Stimulated activated CD4-positive, alpha-beta T cell treated with anti-CD3 and anti-CD28 coated beads, Interleukin-1b, Interleukin-23, amount 100 ng/mL, for 4 hours (primary cell): ENCODE measurements around the gene RER1.

Experiments
- DNase-seq, 2 donors: peaks; one replicate each; pipeline ENCODE4 v3.0.0-alpha.2; 2020; ENCODE audit warnings: low read depth in 2 of 2

RER1 gene

DNA sequence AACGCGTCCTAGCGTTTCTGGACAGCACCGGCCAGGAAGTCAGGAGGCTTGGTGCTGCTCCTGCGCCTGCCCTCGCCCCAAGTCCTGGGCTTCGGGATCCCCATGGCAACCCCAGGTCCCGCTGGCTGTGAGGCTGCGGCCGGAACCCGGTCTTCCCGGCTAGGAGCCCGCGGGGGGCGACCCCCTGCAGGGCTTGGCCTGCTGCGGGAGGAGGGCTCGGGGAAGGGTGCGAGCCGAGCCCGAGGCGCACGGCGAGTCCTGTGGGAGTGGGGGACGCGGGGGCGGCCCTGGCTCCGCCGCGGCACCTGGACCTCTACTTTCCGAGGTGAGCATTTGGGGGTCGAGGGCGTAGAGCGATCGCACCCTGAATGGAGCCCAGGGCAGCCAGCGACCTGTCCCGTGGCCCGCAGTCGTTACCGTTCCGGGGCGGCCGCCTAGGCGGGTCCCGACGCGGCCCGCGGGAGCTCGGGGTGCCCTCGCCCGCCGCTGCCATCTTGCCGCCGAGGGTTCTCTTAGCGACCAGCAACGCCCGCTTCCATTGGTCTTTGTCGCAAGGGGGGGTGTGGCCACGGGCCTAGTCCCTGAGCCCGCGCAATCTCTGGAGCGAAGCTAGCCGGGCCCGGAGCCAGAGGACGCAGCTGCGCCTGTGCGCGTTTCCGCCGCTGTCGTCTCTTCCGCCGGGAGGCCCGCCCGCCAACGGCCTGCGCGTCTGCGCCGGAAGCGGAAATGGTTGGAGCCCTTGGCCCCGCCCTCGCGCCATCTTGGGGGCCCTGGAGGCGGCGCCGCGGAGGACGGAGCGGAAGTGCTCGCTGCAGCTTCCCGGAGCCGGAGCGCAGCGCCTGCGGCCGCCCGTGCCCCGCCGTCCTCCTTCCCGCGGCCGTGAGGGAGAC lies at the start of gene RER1, which contains the start of gene MORN1:
Gene RER1, plus strand, starts transcription at position 801 of the 890 bp plus-strand sequence. CDS start 3,950 bp downstream, outside the sequence.
Gene MORN1, minus strand, starts transcription at position 514 of the 890 bp plus-strand sequence. Its CDS starts 21 bp downstream, at position 493.
- peak; percentile 96 to 97 for DNase-seq

DNA sequence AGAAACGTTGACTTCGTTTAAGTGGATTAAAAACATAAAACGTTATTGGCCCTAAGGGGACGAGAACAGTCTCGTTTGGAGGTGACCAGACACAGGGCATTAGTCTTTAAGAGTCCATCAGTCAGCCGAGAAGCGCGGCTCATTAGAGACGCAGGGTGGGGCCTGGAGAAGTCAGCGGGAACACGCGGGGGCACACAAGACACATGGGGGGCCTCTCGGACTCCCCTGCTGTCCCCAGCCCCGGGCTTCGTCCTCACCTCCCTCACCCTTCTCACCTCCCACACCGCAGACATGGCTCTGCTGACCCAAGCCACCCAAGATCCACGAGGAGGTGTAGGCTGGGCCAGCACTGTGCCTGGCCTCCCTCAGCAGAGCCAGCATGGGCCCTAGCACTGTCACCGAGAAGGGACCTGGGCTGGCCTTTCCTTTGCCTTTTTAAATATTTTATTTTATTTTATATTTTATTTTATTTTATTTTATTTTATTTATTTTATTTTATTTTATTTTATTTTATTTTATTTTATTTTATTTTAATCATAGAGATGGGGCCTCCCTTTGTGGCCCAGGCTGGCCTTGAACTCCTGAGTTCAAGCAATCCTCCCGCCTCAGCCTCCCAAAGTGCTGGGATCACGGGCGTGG lies 49.1 kb upstream of the RER1 start:
- DNase-seq = no peak

DNA sequence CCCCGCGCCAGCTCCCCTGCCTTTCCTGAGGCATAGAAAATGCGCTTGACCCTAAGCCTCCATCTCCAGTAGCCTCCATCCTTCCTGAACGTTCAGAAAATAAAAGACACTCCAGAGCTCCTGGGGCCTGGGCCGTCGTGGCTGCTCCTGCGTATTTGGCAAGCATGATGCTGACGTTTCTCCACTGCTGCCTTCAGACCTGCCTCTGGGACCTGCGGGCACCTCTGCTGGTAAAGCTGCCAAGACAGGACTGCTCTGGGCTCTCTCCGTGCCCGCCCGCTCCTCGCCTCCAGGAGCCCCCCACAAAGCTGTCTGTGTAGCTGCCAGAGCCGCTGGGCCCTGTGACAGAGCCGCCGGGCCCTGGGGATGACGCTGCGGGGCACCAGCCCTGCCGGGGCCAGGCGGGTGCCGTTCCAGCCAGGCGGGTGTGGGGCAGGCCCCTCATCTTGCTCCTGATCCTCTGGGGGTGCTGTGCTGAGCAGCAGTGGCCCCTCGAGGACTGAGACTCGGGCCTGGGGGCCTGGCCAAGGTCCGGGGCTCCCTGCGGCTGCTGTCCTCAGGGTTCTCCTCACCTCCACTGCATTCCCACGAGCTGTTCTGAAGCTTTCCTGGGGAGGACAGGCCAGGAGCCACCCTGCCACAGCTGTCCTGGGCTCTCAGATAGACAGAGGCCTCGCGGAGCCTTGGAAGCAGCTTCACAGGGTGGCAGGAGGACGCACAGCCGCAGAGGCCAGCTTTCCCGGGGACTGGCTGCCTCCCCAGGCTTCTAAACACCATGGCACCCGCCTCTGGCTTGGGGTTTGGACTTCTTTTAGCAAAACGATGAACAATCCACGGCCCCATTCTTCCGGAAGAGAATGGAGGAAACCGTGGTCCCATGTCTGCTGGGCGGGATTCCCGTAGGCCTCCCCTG lies 48.4 kb upstream of the RER1 start:
- DNase-seq = no peak

DNA sequence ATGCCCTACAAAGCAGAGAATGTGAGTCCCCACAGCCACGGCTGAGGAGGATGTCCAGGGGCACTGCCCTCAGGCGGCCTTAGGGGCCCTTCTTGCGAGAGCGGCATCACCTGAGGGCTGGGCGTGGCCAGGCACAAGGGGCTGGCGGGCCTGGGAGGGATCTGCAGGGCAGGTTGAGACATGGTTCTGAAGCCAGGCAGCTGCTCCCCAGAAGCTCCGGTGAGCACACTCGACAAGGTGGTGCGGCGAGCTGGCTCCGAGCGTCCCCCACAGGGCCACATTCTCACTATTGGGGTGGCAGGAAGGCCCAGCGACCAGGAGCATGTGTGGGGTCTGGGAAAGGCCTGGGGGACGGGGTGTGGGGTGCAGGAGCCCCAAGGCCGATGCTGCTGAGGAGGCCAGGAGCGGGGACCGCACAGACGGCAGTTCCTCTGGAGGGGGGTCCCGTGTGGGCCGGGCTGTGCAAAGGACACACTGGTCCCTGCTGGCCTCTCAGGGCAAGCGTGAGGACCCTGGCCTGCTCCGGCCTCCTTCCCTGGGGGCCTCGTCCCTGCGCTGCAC lies 47.4 kb upstream of the RER1 start:
- DNase-seq = no peak

DNA sequence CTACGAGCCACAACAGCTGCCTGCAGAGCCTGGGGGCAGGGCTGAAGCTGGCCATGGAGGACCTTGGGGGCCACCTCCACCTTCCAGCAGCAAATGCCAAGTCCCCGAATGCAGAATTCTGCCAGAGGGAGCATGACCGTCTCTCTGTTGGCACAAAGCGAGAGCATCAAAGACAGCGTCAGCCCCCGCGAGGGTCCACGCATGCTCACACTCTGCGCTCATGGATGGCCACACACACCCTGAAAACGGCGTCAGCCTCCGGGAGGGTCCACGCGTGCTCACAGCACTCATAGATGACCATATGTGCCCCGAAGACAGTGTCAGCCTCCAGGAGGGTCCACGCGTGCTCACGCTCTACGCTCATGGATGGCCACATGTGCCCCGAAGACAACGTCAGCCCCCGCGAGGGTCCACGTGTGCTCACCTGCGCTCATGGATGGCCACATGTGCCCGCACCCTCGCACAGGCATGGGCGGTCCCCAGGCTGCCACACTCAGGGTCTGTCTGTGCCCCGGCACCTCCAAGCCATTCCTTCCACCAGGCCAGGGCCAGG lies 46.8 kb upstream of the RER1 start:
- no peak for DNase-seq

GRCh38 chr1:2345297-2346075 lies 46.2 kb upstream of the RER1 start:
- no peak for DNase-seq

DNA sequence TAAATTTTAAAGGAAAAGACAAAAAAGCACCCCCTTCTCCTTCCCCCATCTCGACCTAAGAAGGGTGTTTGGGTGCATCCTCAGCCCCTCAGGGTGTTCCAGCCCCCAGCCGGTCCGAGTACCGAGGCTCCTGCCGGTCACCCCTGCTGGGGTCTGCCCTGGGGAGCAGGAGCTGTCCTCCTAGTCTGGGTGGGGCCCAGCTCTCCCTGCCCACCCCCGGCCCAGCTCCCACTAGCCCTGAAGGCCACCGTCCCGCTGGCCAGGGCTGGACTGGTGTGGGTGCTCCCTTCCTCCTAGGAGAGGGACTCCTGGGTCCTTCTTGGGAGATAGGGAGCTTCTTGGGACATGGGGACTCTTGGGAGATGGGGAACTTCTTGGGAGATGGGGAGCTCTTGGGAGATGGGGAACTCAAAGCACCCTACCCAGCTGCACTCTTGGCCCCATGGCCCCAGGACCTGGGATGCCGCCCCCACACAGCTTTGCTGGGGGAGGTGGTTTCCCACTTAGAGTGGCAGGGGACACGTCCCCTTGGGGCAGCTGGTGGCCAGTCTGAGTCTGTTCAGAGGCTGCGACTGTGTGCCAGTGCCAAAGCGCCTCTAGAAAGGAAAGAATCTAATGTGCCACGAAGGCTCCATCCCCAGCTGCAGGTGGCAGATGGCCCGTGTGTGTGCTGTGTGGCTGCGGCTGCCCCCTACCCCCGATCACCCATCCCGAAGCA lies 44.8 kb upstream of the RER1 start:
- DNase-seq = no peak

DNA sequence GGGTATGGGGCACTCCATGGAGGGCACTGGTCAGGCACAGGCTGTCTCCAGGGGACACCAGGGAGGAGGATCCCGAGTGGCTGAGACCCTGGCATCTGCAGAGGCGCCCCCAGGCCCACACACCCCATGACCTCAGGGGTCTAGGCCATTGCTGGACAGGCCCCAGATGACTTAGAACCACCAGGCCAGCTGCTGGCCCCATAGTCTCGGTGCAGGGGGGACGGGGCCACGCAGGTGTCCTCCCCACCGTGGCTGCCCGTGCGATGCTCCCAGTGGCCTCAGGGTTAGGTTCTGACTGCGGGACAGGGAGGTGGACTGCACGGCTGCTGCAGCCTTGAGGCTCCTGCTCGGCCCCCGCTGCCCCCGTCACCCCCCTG lies 44.2 kb upstream of the RER1 start:
- DNase-seq = no peak

- DNase-seq = no peak
These were observed 43.7 kb upstream of the RER1 start for GRCh38 chr1:2347896-2348295.

DNA sequence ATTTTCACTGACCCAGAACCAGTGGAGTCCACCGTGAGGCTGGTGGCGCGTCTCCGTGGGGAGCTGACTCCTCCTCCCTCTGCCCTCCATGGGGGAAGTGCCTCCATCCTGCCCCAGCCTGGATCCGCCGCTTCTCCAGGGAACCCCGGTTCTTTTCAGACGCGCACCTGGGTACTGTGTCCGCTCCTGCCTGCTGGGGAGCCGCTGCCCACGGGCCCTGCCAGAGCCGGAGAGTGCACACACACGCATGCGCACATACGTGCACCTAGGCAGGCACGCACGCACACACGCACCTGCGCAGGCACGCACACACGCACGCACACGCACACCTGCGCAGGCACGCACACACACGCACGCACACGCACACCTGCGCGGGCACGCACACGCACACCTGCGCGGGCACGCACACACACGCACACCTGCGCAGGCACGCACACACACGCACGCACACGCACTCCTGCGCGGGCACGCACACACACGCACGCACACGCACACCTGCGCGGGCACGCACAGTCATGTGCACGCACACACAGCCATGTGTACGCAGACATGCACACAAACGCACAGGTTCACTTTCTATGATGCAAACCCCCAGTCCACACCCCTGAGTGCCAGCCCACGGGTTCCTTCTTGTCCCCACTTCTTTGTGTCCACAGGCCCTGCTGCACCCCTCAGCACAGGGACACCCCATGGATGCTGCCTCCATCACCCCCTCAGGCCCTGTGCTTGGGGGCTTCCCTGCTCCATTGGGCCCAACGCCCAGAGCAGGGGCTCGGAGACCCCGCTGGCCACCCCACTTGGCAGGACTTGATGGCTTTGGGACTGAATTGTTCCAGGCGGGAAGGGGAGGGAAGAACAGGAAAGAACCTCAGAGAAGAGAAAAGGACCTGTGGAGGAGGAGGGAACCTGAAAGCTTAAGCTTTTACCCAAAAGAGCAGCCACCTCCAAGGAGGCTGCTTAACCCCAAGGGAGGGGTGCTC lies 43.0 kb upstream of the RER1 start:
- no peak for DNase-seq

DNA sequence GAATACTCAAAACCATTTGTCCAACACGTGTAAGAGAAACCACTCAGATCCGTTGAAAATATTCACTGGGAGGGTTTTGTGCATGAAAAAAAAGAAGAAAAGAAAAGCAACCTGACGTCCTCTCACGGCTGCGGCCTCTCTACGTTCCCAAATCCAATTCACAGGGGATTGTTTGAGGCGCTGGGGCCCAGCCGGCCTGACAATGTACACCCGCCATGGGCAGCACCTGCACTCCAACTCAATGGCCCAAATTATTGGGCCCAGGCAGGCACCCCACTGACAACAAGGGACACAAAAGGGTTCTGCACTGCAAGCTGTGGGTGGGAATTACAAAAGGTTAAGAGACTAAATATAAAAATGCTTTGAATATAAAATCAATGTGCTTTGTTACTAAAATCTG lies 41.8 kb upstream of the RER1 start:
- DNase-seq = no peak

DNA sequence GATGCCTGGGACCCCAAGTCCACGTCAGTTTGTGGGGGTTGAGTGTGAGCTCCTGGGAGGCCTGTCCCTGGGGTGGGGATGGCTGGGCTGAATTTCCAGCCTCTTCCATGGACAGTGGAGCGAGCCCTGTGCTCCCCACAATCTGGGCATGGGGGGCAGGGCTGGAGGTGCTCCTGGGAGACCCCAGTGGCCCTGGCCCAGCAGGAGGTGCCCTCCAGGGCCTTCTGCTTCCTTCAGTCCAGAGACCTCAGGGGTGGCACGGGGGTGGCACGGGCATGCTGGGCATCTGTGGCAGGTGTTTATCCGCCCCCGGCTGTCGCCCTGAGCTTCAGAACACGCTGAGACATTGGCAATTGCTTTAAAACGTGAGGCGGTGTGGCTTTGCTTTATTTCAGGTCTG lies 41.1 kb upstream of the RER1 start:
- DNase-seq = no peak

GRCh38 chr1:2350911-2351655 lies 40.6 kb upstream of the RER1 start:
- DNase-seq = no peak

DNA sequence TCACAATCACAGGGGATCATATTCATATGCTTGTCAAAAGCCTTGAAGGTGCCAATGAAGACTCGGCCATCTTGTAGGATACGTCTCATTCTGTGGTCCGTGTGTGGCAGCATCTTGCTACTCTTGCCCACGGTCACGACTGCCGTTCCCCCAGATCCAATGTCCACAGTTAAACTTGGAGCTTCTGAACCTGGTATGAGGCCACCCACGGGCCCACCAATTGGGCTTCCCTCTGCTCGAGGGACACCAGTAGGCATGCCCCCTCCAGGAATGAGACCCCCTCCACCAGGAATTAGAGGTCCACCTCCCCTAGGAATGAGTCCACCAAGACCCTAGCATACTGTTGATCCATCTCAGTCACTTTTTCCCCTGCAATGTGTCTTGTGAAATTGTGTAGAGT lies 39.9 kb upstream of the RER1 start:
- no peak for DNase-seq

DNA sequence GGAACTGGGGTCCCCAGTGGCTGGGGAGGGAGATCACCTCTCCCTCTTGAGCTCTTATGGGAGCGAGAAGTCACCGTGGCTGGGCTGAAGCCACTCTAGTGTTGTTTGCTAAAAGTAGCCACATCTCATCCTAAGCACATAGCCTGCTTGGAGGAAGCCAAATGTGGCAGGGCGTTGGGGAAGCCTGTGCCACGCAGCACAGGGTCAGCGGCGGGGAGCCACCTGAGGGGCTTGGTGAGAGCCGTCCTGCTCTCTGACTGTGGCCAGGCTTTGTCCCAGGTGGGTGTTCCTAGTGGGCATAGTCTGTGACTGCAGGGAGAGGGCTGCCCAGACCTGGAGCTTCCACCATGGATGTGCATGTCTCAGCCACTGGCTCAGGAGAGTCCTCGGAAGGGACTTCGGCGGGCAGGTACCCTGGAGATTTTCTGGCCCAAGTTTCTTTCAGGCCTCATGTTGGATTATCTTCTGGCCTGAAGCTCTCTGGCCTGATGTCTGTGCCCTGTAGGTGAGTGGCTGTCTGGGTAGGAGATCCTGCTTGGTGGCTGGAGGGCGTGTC lies 39.2 kb upstream of the RER1 start:
- DNase-seq = no peak

- no peak for DNase-seq
These were observed 38.6 kb upstream of the RER1 start for GRCh38 chr1:2352897-2353550.
